ENCODE data around the gene CBY3.
"Not testable (repeated sequence)": the region's sequence is repeated elsewhere in the genome, so short reads cannot be mapped to it uniquely, and the experiment has no call there.

DNA sequence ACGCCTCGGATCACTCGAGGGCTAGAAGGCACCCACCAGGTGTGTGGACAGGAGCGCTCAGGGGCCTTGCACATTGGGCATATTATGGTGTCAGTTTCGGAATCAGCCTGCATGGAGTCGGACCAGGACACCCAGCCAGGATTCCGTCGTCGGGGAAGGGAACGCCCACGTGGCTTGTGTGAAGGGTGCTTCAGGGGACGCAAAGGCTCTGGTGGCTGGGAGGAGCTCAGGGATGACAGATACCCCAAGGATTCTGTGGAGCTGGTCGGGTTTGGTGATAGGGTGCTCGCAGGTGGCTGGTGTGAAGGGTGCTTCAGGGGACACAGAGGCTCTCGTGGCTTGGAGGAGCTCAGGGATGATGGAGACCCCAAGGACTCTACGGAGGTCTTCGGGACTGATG is 38.2 kb downstream of the CBY3 start:
- TF ChIP-seq, protein P1, sequence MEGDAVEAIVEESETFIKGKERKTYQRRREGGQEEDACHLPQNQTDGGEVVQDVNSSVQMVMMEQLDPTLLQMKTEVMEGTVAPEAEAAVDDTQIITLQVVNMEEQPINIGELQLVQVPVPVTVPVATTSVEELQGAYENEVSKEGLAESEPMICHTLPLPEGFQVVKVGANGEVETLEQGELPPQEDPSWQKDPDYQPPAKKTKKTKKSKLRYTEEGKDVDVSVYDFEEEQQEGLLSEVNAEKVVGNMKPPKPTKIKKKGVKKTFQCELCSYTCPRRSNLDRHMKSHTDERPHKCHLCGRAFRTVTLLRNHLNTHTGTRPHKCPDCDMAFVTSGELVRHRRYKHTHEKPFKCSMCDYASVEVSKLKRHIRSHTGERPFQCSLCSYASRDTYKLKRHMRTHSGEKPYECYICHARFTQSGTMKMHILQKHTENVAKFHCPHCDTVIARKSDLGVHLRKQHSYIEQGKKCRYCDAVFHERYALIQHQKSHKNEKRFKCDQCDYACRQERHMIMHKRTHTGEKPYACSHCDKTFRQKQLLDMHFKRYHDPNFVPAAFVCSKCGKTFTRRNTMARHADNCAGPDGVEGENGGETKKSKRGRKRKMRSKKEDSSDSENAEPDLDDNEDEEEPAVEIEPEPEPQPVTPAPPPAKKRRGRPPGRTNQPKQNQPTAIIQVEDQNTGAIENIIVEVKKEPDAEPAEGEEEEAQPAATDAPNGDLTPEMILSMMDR (IDR thresholded peaks at IDR 0.05; ENCODE audit: borderline replicate concordance, extremely low read depth, low read length, poor library complexity, severe bottlenecking): not testable (repeated sequence)
- not testable (repeated sequence) for TF ChIP-seq EZH2 (IDR thresholded peaks at IDR 0.05; ENCODE audit: borderline replicate concordance, low read depth, low read length, severe bottlenecking)

Data from DND-41 (cell line).